Thymus (tissue), 11 donors: ENCODE results near the gene CLTCL1. TPM values are rescaled to one million over a fixed set of nuclear protein-coding genes. Genes with fewer than 3 reads are reported as not detected.
"Not testable (repeated sequence)": the region's sequence is repeated elsewhere in the genome, so short reads cannot be mapped to it uniquely, and the experiment has no call there.

Experiments
- DNase-seq, 9 donors: peaks; one replicate each; pipeline ENCODE4 v3.0.0-alpha.2; 2013; ENCODE audit warnings: low spot score in 9 of 9, low read depth in 6 of 9, missing footprints in 1 of 9
- H3K27ac ChIP-seq, 2 donors: one replicate each; pipeline ENCODE4 v1.5.1; 2013; ENCODE audit warnings: control low read depth in 1 of 2, low read depth in 1 of 2, low read length in 1 of 2, mild to moderate bottlenecking in 1 of 2, moderate library complexity in 1 of 2
- H3K27me3 ChIP-seq, 2 donors: one replicate each; pipeline ENCODE4 v1.5.1; 2013; ENCODE audit warnings: low read length in 1 of 2; ENCODE audit not compliant: control insufficient read depth in 2 of 2, insufficient read depth in 1 of 2
- H3K36me3 ChIP-seq, 2 donors: one replicate each; pipeline ENCODE4 v1.5.1; 2013; ENCODE audit warnings: low read length in 1 of 2, mild to moderate bottlenecking in 1 of 2, moderate library complexity in 1 of 2; ENCODE audit not compliant: control insufficient read depth in 2 of 2, insufficient read depth in 2 of 2
- H3K4me1 ChIP-seq, 2 donors: one replicate each; pipeline ENCODE4 v1.5.1; 2013; ENCODE audit warnings: low read length in 2 of 2; ENCODE audit not compliant: control insufficient read depth in 2 of 2, insufficient read depth in 2 of 2
- H3K4me3 ChIP-seq, 2 donors: one replicate each; pipeline ENCODE4 v1.5.1; 2013; ENCODE audit warnings: low read length in 2 of 2, control low read depth in 1 of 2, mild to moderate bottlenecking in 1 of 2
- H3K9me3 ChIP-seq, 2 donors: one replicate each; pipeline ENCODE4 v1.5.1; 2013; ENCODE audit warnings: low read length in 1 of 2, mild to moderate bottlenecking in 1 of 2; ENCODE audit not compliant: control insufficient read depth in 2 of 2, insufficient read depth in 1 of 2
- WGBS: extraction: QIAGEN DNeasy Blood & Tissue Kit; methylation state at CpG from one replicate; pipeline ENCODE4 v1.1.7; 2013; 5-methylcytosine and 5-hydroxymethylcytosine counted together
- polyA plus RNA-seq: library from polyadenylated mRNA; stranded (reverse); fragments of 200-250 nt; gene quantifications from one replicate; pipeline ENCODE4 v1.2.3, GENCODE V29; 2013
- total RNA-seq: library from RNA; stranded (reverse); fragments of 120-200 nt; gene quantifications from one replicate; pipeline ENCODE4 v1.2.4, GENCODE V29; 2013
- donor health status: healthy.

The CLTCL1 gene
- total and polyA plus RNA-seq, 2 donors: 9.5 to 30.4 TPM

DNA sequence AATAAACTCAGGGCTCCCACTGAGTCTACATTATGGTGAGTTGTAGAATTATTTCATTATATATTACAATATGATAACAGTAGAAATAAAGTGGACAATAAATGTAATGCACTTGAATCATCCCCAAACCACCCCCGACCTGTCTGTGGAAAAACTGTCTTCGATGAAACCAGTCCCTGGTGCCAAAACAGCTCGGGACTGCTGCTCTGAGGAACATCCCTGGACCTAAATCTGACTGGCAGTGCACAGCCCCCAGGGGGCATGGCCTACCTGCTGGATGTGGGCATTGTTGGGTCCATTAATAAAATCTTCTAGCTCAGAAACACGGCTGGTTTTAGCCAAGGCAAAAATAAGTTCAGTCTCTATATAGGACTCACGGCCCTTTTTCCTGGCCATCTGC is 83.6 kb downstream of the CLTCL1 start:
- 93% methylated on average over 5 of the region's 5 CpGs for WGBS

DNA sequence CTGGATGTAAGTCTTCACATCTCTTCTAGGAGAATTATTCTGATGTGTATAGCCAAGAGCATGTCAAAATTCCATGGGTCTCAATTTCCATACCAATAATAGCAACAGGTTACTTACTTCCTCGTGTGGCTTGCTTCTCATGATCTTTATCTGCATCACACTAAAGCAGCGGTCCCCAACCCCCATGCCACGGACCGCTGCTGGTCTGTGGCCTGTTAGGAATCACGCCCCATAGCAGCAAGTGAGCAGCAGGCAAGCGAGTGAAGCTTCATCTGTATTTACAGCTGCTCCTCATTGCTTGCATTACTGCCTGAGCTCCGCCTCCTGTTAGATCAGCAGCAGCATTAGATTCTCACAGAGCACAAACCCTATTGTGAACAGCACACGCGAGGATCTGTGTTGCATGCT is 84.1 kb downstream of the CLTCL1 start:
- Histone ChIP-seq H3K36me3 (no peaks in the 10 kb centered on the region), H3K9me3 (no peaks in the 10 kb centered on the region), H3K27me3 (peaks cover 0 to 1% of the 10 kb centered on the region in 2 donors), H3K4me1 (no peaks in the 10 kb centered on the region), H3K4me3 (no peak overlapping the region), H3K27ac (no peak overlapping the region)
- DNase-seq: no peak
- 80% methylated on average over 9 of the region's 9 CpGs for WGBS

More for the DNA sequence above, 83.6 kb downstream of the CLTCL1 start:
- no peak for DNase-seq
- Histone ChIP-seq H3K4me1 (no peaks in the 10 kb centered on the region), H3K4me3 (no peak overlapping the region), H3K27ac (no peak overlapping the region), H3K36me3 (no peaks in the 10 kb centered on the region), H3K27me3 (peaks cover 0 to 2% of the 10 kb centered on the region in 2 donors), H3K9me3 (no peaks in the 10 kb centered on the region)

DNA sequence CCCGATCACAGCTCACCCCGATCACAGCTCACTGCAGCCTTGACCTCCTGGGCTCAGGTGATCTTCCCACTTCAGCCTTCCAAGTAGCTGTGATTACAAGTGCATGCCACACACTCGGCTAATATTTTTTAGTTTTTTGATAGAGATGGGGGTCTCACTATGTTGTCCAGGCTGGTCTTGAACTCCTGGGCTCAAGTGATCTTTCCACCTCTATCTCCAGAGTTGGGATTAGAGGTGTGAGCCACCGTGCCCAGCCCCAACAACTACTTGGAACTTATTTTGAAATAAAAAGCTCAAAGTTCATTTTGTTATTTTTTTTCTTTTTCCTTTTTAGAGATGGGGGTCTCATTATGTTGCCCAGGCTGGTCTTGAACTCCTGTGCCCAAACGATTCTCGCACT is 85.2 kb downstream of the CLTCL1 start:
- no peak for DNase-seq
- no peak overlapping the region for H3K4me3 ChIP-seq
- H3K36me3 ChIP-seq: no peaks in the 10 kb centered on the region
- WGBS: 96% methylated on average over 6 of the region's 6 CpGs
- H3K4me1 ChIP-seq: no peaks in the 10 kb centered on the region
- H3K27me3 ChIP-seq: no peaks in the 10 kb centered on the region
- H3K27ac ChIP-seq: no peak overlapping the region
- H3K9me3 ChIP-seq: no peaks in the 10 kb centered on the region

DNA sequence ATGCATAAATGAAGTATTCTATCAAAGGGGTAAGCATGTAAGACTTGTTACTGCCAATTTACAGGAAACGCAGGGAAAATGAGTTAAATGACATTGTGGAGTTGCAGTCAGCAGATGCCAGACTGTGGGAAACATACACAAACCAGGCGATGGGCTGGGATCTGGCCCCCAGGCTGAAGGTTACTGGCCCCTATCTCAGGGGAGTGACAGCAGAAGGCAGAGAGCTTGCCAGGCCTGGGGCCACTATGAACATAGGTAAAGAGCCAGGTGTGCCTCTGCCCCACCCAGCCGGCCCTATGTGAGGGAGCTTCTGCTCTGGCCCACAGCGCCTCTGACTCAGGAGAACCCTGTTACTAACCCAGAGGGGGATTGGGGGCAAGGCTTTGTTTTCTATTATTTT is 86.9 kb downstream of the CLTCL1 start:
- WGBS: 97% methylated on average over 4 of the region's 4 CpGs

GRCh38 chr22:19203834-19204233 is 87.7 kb downstream of the CLTCL1 start:
- WGBS: 97% methylated on average over 8 of the region's 8 CpGs
- no peak overlapping the region for H3K4me3 ChIP-seq
- no peaks in the 10 kb centered on the region for H3K9me3 ChIP-seq
- no peaks in the 10 kb centered on the region for H3K36me3 ChIP-seq
- no peak overlapping the region for H3K27ac ChIP-seq
- H3K4me1 ChIP-seq: no peaks in the 10 kb centered on the region
- DNase-seq: no peak
- H3K27me3 ChIP-seq: no peaks in the 10 kb centered on the region

More for the DNA sequence above, 86.9 kb downstream of the CLTCL1 start:
- Histone ChIP-seq H3K27me3 (no peaks in the 10 kb centered on the region), H3K4me3 (no peak overlapping the region), H3K36me3 (no peaks in the 10 kb centered on the region), H3K9me3 (no peaks in the 10 kb centered on the region), H3K4me1 (no peaks in the 10 kb centered on the region), H3K27ac (no peak overlapping the region)
- DNase-seq: no peak

DNA sequence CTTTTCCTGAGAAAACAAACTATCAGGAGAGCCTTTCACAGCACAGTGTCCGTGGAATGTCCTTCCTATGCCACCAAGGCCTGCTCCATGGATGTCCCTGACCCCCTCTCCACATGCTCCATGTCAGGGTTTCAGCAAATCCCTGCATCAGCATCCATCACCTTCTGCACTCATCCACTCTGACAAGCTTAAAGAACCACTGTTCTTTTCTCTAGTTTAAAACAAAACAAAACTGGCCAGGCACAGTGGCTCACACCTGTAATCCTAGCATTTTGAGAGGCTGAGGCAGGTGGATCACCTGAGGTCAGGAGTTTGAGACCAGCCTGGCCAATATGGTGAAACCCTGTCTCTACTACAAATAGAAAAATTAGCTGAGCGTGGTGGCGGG is 88.7 kb downstream of the CLTCL1 start:
- WGBS: 92% methylated on average over 3 of the region's 3 CpGs
- H3K4me1 ChIP-seq, H3K27me3 ChIP-seq, DNase-seq, H3K4me3 ChIP-seq, H3K27ac ChIP-seq, H3K36me3 ChIP-seq, H3K9me3 ChIP-seq: not testable (repeated sequence)

DNA sequence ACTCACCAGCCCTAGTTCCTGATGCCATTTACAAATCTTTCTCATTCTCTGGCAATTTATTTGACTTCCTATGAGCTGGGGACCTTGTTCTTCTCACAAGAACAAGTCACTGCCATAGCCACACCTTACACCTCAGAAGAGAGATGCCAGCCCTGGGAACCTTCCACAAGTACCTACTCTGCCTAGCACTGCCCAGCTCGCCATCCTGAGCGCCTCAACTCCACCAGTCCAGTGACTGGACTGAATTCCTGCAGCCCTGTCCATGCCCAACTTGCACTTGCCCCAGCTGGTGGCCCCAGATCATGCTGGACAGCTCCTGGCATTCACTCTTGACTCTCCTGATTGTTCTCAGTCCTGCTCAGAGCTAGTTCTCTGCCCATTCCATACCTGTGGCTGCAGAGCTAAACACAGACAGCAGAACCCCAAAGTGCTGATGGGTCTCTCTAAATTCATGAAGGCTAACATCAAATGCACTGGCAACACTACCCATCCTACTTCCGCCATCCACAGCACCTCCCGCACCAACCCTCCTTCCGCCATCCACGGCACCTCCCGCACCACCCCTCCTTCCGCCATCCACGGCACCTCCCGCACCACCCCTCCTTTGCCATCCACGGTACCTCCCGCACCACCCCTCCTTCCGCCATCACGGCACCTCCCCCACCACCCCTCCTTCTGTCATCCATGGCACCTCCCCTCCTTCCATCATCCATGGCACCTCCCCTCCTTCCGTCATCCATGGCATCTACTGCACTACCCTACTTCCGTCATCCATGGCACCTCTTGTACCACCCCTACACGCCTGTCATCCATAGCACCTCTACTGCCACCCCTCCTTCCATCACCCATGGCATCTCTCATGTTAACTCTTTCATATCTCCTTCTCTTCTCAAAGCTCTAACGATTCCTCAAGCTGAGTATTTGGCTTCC is 89.4 kb downstream of the CLTCL1 start:
- WGBS: 95% methylated on average over 18 of the region's 18 CpGs
- Histone ChIP-seq H3K27ac (no peak overlapping the region), H3K27me3 (peaks cover 0 to 2% of the 10 kb centered on the region in 2 donors), H3K36me3 (no peaks in the 10 kb centered on the region), H3K4me3 (no peak overlapping the region), H3K4me1 (no peaks in the 10 kb centered on the region), H3K9me3 (no peaks in the 10 kb centered on the region)
- no peak for DNase-seq

GRCh38 chr22:19201130-19201868 is 90.2 kb downstream of the CLTCL1 start:
- Histone ChIP-seq H3K27me3 (peaks cover 0 to 2% of the 10 kb centered on the region in 2 donors), H3K36me3 (no peaks in the 10 kb centered on the region), H3K9me3 (no peaks in the 10 kb centered on the region), H3K4me1 (no peaks in the 10 kb centered on the region), H3K4me3 (no peak overlapping the region), H3K27ac (no peak overlapping the region)
- DNase-seq: no peak
- 97% methylated on average over 23 of the region's 23 CpGs for WGBS

- Histone ChIP-seq H3K27me3 (peaks cover 0 to 2% of the 10 kb centered on the region in 2 donors), H3K36me3 (no peaks in the 10 kb centered on the region), H3K4me1 (no peaks in the 10 kb centered on the region), H3K9me3 (no peaks in the 10 kb centered on the region), H3K4me3 (no peak overlapping the region), H3K27ac (no peak overlapping the region)
- 95% methylated on average over 8 of the region's 8 CpGs for WGBS
- no peak for DNase-seq
These were observed 92.0 kb downstream of the CLTCL1 start for GRCh38 chr22:19199479-19199878.
